GM12878 (cell line): ENCODE data around the gene GRIK4. TPM values are rescaled to one million over a fixed set of nuclear protein-coding genes. Genes with fewer than 3 reads are reported as not detected.

Source experiments
- CBFB ChIP-seq: IDR thresholded peaks from 2 replicates; pipeline ENCODE4 v1.6.1; 2016; ENCODE audit warnings: antibody characterized with exemption, low read depth
- CEBPB ChIP-seq, 2 experiments: fragments of 150-350 bp in 1 of 2; IDR thresholded peaks; 2 replicates each; pipeline ENCODE4 v1.6.1; 2012 to 2014; ENCODE audit warnings: low read depth in 2 of 2, low read length in 2 of 2, borderline replicate concordance in 1 of 2, inconsistent platforms in 1 of 2
- CHD4 ChIP-seq: fragments of 200-600 bp; sonication (generic); IDR thresholded peaks from 2 replicates; pipeline ENCODE4 v1.6.1; 2016; ENCODE audit warnings: mild to moderate bottlenecking
- MTA3 ChIP-seq: IDR thresholded peaks from 2 replicates; pipeline ENCODE4 v1.6.1; 2012; ENCODE audit warnings: low read length, inconsistent platforms, borderline replicate concordance
- MXI1 ChIP-seq: fragments of 150-350 bp; IDR thresholded peaks from 2 replicates; pipeline ENCODE4 v1.6.1; 2011; ENCODE audit warnings: low read depth, mild to moderate bottlenecking, inconsistent platforms, low read length, improper control_type of control experiment
- PAX8 ChIP-seq: fragments of 450-650 bp; IDR thresholded peaks from 2 replicates; pipeline ENCODE4 v1.6.1; 2017; ENCODE audit warnings: mild to moderate bottlenecking, moderate library complexity
- POU2F2 ChIP-seq: IDR thresholded peaks from 3 replicates; pipeline ENCODE4 v1.6.1; 2011; ENCODE audit warnings: low read depth, mild to moderate bottlenecking, low read length, borderline replicate concordance
- RFX5 ChIP-seq: IDR thresholded peaks from 2 replicates; pipeline ENCODE4 v1.6.1; 2011; ENCODE audit warnings: low read depth, low read length, improper control_type of control experiment
- SUPT20H ChIP-seq: IDR thresholded peaks from 2 replicates; pipeline ENCODE4 v1.6.1; 2011; ENCODE audit warnings: low read depth, mild to moderate bottlenecking, low read length, moderate library complexity, borderline replicate concordance; ENCODE audit not compliant: control insufficient read depth
- polyA plus RNA-seq, 11 experiments: library from polyadenylated mRNA; depleted of rRNA in 4 of 11; unstranded in 6 of 11; stranded (reverse) in 5 of 11; fragments of >200 nt; fragmentation: Nextera tagmentation in 4 of 11; fragmentation: Illumina TruSeq in 1 of 11; extraction: Ambion mirVana in 4 of 11; extraction: Trizol in 1 of 11; gene quantifications; 1 replicate in 1 of 11; 2 replicates in 10 of 11; pipeline versions ENCODE4 v1.2.1 to v1.2.3, GENCODE V29; 2011 to 2016; ENCODE audit warnings: inconsistent platforms in 2 of 11, missing spikeins in 2 of 11, low read depth in 1 of 11
- total RNA-seq, 4 experiments: library from RNA; depleted of rRNA in 3 of 4; stranded (reverse); fragments of >200 nt in 3 of 4; fragmentation: Illumina TruSeq in 1 of 4; extraction: Trizol in 1 of 4; gene quantifications; 2 replicates each; pipeline versions ENCODE4 v1.2.1 to v1.2.3, GENCODE V29; 2013 to 2021
- TF ChIP-seq, protein P1 (sequence below): fragments of 450-650 bp; IDR thresholded peaks from 2 replicates; pipeline ENCODE4 v1.6.1; 2018; ENCODE audit warnings: borderline replicate concordance, mild to moderate bottlenecking; ENCODE audit not compliant: partially characterized antibody
- TF ChIP-seq, protein P2 (sequence below): fragments of 450-650 bp; IDR thresholded peaks from 2 replicates; pipeline ENCODE4 v1.6.1; 2017; ENCODE audit warnings: mild to moderate bottlenecking, moderate library complexity

The GRIK4 gene
- total and polyA plus RNA-seq, 10 of the 15 experiments (the other 5 are each of a cell fraction or from before 2014, with no cell fraction given): 0.33 to 3.6 (median 0.72) TPM

DNA sequence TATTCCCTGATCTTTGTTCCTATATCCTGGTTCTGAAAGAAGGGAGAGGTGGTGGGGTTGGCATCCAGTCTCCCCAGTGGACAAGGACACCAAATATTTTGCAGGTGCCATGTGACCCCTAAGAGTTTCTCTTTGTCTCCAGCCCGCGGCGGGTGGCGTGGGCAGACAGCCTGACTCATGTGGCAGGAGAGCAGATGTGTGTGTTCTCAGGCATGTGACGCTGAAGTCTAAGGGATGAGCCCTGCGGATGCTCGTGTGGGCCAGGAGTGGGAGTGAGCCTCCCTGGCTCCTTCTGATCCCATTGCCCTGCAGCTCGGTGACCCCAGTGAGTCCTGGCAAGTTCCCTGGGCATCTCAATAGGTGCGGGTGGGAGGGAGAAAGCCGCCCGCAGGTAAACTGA is 417.5 kb downstream of the GRIK4 start (continued):
- TF ChIP-seq, protein P1, sequence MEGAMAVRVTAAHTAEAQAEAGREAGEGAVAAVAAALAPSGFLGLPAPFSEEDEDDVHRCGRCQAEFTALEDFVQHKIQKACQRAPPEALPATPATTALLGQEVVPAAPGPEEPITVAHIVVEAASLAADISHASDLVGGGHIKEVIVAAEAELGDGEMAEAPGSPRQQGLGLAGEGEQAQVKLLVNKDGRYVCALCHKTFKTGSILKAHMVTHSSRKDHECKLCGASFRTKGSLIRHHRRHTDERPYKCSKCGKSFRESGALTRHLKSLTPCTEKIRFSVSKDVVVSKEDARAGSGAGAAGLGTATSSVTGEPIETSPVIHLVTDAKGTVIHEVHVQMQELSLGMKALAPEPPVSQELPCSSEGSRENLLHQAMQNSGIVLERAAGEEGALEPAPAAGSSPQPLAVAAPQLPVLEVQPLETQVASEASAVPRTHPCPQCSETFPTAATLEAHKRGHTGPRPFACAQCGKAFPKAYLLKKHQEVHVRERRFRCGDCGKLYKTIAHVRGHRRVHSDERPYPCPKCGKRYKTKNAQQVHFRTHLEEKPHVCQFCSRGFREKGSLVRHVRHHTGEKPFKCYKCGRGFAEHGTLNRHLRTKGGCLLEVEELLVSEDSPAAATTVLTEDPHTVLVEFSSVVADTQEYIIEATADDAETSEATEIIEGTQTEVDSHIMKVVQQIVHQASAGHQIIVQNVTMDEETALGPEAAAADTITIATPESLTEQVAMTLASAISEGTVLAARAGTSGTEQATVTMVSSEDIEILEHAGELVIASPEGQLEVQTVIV: no peak
- no peak for TF ChIP-seq MTA3
- TF ChIP-seq CEBPB (IDR thresholded peaks at IDR 0.05; ENCODE audit: borderline replicate concordance in 1 of 2, low read depth in 2 of 2, low read length in 2 of 2): no peak
- TF ChIP-seq POU2F2: no peak
- TF ChIP-seq RFX5: no peak
- TF ChIP-seq CHD4: no peak
- TF ChIP-seq MXI1: no peak
- TF ChIP-seq SUPT20H: no peak
- TF ChIP-seq CBFB: no peak
- TF ChIP-seq, protein P2, sequence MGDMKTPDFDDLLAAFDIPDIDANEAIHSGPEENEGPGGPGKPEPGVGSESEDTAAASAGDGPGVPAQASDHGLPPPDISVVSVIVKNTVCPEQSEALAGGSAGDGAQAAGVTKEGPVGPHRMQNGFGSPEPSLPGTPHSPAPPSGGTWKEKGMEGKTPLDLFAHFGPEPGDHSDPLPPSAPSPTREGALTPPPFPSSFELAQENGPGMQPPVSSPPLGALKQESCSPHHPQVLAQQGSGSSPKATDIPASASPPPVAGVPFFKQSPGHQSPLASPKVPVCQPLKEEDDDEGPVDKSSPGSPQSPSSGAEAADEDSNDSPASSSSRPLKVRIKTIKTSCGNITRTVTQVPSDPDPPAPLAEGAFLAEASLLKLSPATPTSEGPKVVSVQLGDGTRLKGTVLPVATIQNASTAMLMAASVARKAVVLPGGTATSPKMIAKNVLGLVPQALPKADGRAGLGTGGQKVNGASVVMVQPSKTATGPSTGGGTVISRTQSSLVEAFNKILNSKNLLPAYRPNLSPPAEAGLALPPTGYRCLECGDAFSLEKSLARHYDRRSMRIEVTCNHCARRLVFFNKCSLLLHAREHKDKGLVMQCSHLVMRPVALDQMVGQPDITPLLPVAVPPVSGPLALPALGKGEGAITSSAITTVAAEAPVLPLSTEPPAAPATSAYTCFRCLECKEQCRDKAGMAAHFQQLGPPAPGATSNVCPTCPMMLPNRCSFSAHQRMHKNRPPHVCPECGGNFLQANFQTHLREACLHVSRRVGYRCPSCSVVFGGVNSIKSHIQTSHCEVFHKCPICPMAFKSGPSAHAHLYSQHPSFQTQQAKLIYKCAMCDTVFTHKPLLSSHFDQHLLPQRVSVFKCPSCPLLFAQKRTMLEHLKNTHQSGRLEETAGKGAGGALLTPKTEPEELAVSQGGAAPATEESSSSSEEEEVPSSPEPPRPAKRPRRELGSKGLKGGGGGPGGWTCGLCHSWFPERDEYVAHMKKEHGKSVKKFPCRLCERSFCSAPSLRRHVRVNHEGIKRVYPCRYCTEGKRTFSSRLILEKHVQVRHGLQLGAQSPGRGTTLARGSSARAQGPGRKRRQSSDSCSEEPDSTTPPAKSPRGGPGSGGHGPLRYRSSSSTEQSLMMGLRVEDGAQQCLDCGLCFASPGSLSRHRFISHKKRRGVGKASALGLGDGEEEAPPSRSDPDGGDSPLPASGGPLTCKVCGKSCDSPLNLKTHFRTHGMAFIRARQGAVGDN: no peak
- TF ChIP-seq PAX8: no peak
- TF ChIP-seq, all 136 proteins: peak for 0
